Ovary (tissue), 9 donors: ENCODE data around the gene CELF2. TPM values are rescaled to one million over a fixed set of nuclear protein-coding genes. Genes with fewer than 3 reads are reported as not detected.
"Not testable (repeated sequence)": the region's sequence is repeated elsewhere in the genome, so short reads cannot be mapped to it uniquely, and the experiment has no call there.

ENCODE experiments used
- DNase-seq, 5 donors: peaks; one replicate each; pipeline ENCODE4 v3.0.0-alpha.2; 2019 to 2020
- H3K27ac ChIP-seq, 2 donors: fragments of 200-600 bp; one replicate each; pipeline versions ENCODE4 v1.5.1 to v1.8.0; 2019 to 2022
- H3K27me3 ChIP-seq: fragments of 200-600 bp; one replicate; pipeline ENCODE4 v1.8.0; 2022
- H3K36me3 ChIP-seq: fragments of 200-600 bp; sonication (generic); one replicate; pipeline ENCODE4 v1.5.1; 2019
- H3K4me1 ChIP-seq: one replicate; pipeline ENCODE4 v1.8.1; 2013; ENCODE audit warnings: mild to moderate bottlenecking, moderate library complexity; ENCODE audit not compliant: insufficient read depth
- H3K4me3 ChIP-seq: fragments of 200-600 bp; sonication (generic); one replicate; pipeline ENCODE4 v1.5.1; 2017
- H3K9me3 ChIP-seq, 2 donors: fragments of 200-600 bp in 1 of 2; sonication (generic) in 1 of 2; one replicate each; pipeline versions ENCODE4 v1.5.1 to v1.8.1; 2013 to 2019; ENCODE audit warnings: mild to moderate bottlenecking in 1 of 2, moderate library complexity in 1 of 2
- EP300 ChIP-seq: sonication (generic); formaldehyde crosslinking; IDR thresholded peaks from one replicate; pipeline ENCODE4 v1.6.1; 2017; ENCODE audit warnings: antibody characterized with exemption
- POLR2A ChIP-seq: fragments of 450-650 bp; IDR thresholded peaks from one replicate; pipeline ENCODE4 v1.6.1; 2017; ENCODE audit warnings: antibody characterized with exemption, mild to moderate bottlenecking, moderate library complexity
- WGBS, 3 donors: extraction: QIAGEN DNeasy Blood & Tissue Kit in 1 of 3; methylation state at CpG; one replicate each; pipeline versions ENCODE4 v1.1.5 to v1.1.7; 2013 to 2017; 5-methylcytosine and 5-hydroxymethylcytosine counted together
- intact Hi-C, 4 donors: fragments of 100-400 bp; cut with DNase I; formaldehyde crosslinking; loops; one replicate each; pipeline versions ENCODE4 v1.11.0 to v1.15.1; 2022 to 2023
- polyA plus RNA-seq, 2 donors: library from polyadenylated mRNA; stranded (reverse); fragments of 200-250 nt in 1 of 2; fragments of 350-450 nt in 1 of 2; fragmentation: Illumina TruSeq in 1 of 2; extraction: RNeasy Lipid Tissue Mini Kit (QIAGEN cat#74804) in 1 of 2; gene quantifications; one replicate each; pipeline ENCODE4 v1.2.3, GENCODE V29; 2013 to 2014
- total RNA-seq, 7 donors: library from RNA; depleted of rRNA in 2 of 7; stranded (reverse); fragments of >200 nt in 2 of 7; fragmentation: NEBNext Ultra II Directional in 3 of 7; extraction: Animal tissue kit (Norgen Biotek cat#: 25700) in 3 of 7; gene quantifications; one replicate each; pipeline versions ENCODE4 v1.1.0 to v1.2.4, GENCODE V29; 2016 to 2023
- TF ChIP-seq, protein P1 (sequence below), 3 donors: fragments of 450-650 bp in 2 of 3; fragments of 200-600 bp in 1 of 3; IDR thresholded peaks; one replicate each; pipeline versions ENCODE4 v1.5.1 to v1.8.0; 2016 to 2022; ENCODE audit warnings: antibody characterized with exemption in 3 of 3, mild to moderate bottlenecking in 1 of 3
- donor health status: DM: no; HTN: no; CAD: no; lungs with moderate emphysema.
- donor health status: DM: no; HTN: no; CAD: no.
- donor health status: Bipolar disorder and iron deficiency.
- donor health status: DM: yes; HTN: yes; CAD: no.
- donor health status: DM: no; HTN: no; CAD: no.
- donor health status: DM: yes; HTN: yes; CAD: no.

Gene CELF2
- total and polyA plus RNA-seq, 9 donors, result 38.8 to 107 (median 69.0) TPM

DNA sequence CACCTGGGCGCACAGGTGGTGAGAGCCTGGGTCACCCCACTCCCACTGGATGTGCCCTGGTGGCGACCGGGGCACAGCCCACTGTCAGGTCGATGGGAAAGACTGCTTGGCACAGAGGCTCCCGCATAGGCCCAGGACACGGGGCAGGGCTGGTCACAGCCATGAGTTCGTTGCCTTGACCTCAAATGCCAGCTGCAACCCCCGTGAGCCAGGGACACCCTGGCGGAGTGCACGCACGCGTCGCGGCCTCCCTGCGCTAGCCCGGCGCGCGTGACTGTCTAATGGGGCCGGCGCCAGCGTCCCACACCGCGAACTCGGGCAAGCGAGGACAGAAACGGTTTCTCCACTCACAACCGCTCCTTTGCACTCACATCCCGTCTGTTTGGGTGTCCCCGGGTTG lies 326.4 kb downstream of the CELF2 start:
- no peaks in the 10 kb centered on the region for H3K9me3 ChIP-seq
- WGBS, 3 donors, result 92 to 96% (median 96%) methylated on average over 25 to 30 of the region's 30 CpGs
- TF ChIP-seq, protein P1, sequence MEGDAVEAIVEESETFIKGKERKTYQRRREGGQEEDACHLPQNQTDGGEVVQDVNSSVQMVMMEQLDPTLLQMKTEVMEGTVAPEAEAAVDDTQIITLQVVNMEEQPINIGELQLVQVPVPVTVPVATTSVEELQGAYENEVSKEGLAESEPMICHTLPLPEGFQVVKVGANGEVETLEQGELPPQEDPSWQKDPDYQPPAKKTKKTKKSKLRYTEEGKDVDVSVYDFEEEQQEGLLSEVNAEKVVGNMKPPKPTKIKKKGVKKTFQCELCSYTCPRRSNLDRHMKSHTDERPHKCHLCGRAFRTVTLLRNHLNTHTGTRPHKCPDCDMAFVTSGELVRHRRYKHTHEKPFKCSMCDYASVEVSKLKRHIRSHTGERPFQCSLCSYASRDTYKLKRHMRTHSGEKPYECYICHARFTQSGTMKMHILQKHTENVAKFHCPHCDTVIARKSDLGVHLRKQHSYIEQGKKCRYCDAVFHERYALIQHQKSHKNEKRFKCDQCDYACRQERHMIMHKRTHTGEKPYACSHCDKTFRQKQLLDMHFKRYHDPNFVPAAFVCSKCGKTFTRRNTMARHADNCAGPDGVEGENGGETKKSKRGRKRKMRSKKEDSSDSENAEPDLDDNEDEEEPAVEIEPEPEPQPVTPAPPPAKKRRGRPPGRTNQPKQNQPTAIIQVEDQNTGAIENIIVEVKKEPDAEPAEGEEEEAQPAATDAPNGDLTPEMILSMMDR (IDR thresholded peaks at IDR 0.05), result no peak
- TF ChIP-seq EP300, result no peak
- no peak for TF ChIP-seq POLR2A
- no peaks in the 10 kb centered on the region for H3K27me3 ChIP-seq
- no peak for DNase-seq
- intact Hi-C loops, result no loop called here
- no peak overlapping the region for H3K27ac ChIP-seq
- no peaks in the 10 kb centered on the region for H3K36me3 ChIP-seq
- no peak overlapping the region for H3K4me3 ChIP-seq
- H3K4me1 ChIP-seq, result peaks cover 8% of the 10 kb centered on the region

DNA sequence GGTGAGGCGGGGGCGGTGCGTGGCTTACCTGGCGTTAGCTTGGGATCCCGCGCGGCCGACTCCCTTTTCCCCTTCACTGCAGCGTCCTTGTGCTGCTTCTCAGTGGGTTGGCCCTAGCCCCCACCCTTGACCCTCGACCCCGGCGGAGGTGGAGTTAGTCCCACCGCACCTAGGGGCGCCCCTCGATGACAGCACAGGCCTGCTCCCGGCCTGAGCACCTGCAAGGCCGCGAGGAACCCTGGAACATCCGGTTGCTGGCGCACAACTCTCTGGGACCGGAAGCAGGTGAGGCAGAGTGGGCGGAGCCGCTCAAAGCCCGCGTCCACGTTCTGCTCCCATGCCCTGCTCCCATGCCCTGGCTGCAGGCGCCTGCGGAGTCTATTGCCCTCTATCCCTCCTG lies 326.9 kb downstream of the CELF2 start:
- peaks cover 8% of the 10 kb centered on the region for H3K4me1 ChIP-seq
- H3K27ac ChIP-seq, result no peak overlapping the region
- H3K36me3 ChIP-seq, result no peaks in the 10 kb centered on the region
- 84 to 90% (median 89%) methylated on average over 28 of the region's 28 CpGs for WGBS, 3 donors
- no peak overlapping the region for H3K4me3 ChIP-seq
- peak in 1 of 5 donors; percentile 35 for DNase-seq
- intact Hi-C loops, result no loop called here
- H3K27me3 ChIP-seq, result no peaks in the 10 kb centered on the region
- TF ChIP-seq EP300, result no peak
- TF ChIP-seq, protein P1 (IDR thresholded peaks at IDR 0.05), result no peak
- no peak for TF ChIP-seq POLR2A
- no peaks in the 10 kb centered on the region for H3K9me3 ChIP-seq

DNA sequence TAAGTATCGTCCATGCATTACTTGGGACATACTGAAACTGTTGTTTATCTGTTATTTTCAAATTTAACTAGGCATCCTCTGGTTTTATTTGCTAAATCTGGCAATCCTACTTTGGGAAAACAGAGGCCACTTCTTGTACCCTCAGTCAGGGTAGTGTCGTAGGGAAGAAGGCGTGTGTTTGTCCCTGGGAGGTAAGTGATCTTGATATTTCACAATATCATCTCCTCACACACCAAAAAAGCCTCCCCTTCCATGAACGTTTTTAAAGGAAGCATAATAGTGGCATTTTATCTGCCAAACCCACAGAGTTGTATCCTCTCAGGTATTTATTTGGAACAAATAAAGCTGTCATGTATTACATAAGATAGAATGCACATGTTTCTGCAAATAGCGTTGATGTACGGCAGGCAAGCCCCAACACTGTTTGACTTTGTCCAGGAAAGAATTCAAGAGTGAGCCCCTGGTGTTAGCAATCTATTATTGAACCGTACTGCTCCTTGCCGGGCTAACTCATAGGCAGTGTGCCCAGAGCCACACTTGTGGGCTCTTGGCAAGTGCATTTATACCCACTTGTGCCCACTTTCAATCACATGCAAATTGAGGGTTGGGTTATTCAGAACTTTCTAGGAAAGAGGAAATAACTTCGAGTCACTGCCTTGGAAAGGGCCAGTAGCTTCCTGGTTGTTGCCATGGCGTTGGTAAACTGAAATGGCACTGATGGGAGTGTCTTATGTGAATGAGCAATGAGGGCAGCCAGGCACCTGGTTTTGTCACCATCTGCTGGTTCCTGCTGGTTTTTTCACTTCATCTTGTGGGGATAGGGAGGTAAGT lies 327.8 kb downstream of the CELF2 start:
- Histone ChIP-seq H3K27me3 (no peaks in the 10 kb centered on the region), H3K9me3 (no peaks in the 10 kb centered on the region), H3K27ac (peak overlapping the region in 1 of 2 donors; percentile 42), H3K36me3 (no peaks in the 10 kb centered on the region), H3K4me3 (no peak overlapping the region), H3K4me1 (peaks cover 8% of the 10 kb centered on the region)
- no peak for DNase-seq
- 28 to 33% (median 32%) methylated on average over 10 of the region's 10 CpGs for WGBS, 3 donors
- intact Hi-C loops, result no loop called here
- TF ChIP-seq POLR2A (no peak), EP300 (no peak)
- TF ChIP-seq, protein P1 (IDR thresholded peaks at IDR 0.05), result no peak

DNA sequence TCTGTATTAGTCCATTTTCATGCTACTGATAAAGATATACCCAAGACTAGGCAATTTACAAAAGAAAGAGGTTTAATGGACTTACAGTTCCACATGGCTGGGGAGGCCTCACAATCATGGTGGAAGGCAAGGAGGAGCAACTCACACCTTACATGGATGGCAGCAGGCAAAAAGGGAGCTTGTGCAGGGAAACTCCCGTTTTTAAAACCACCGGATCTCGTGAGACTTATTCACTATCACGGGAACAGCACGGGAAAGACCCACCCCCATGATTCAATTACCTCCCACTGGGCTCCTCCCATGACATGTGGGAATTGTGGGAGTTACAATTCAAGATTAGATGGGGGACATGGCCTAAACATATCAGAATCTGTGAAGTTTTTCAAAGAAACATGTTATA lies 329.9 kb downstream of the CELF2 start:
- H3K9me3 ChIP-seq, H3K27ac ChIP-seq, H3K4me1 ChIP-seq, intact Hi-C loops, H3K36me3 ChIP-seq, H3K4me3 ChIP-seq, DNase-seq, H3K27me3 ChIP-seq: not testable (repeated sequence)
- 92 to 96% (median 94%) methylated on average over 5 of the region's 5 CpGs for WGBS, 3 donors

DNA sequence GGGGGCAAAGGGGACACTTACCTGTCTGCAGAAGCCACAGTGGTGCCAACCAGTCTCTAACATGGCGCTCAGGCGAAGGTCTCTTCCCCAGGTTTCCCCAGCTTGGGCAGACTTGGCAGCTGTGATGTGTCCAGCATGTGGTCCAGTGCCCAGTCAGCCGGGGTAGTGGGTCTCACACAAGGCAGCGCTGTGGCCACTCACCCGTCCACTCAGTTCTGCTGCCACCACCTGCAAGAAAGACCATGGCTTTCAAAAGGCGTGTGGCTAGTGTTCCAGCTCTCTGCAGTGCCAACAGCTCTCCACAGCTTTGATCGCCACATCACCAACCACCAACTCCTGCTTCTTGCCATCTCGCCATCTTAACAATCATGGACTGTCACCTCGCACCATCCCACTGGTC lies 334.1 kb downstream of the CELF2 start:
- Histone ChIP-seq H3K27ac (no peak overlapping the region), H3K36me3 (no peaks in the 10 kb centered on the region), H3K9me3 (no peaks in the 10 kb centered on the region), H3K27me3 (no peaks in the 10 kb centered on the region), H3K4me3 (no peak overlapping the region), H3K4me1 (peaks cover 2% of the 10 kb centered on the region)
- no peak for DNase-seq
- WGBS, 3 donors, result 96 to 99% (median 96%) methylated on average over 9 of the region's 9 CpGs
- intact Hi-C loops, result no loop called here
- TF ChIP-seq, protein P1 (IDR thresholded peaks at IDR 0.05), result no peak
- TF ChIP-seq POLR2A, result no peak
